Adrenal gland (tissue), 12 donors: Measurements from ENCODE around the gene CBX4. TPM values are rescaled to one million over a fixed set of nuclear protein-coding genes. Genes with fewer than 3 reads are reported as not detected.

Experiments
- DNase-seq, 7 donors: peaks; one replicate each; pipeline ENCODE4 v3.0.0-alpha.2; 2019 to 2020
- H3K27ac ChIP-seq, 5 donors: fragments of 200-600 bp; sonication (generic) in 4 of 5; 1 replicate in 3 of 5; 2 replicates in 2 of 5; pipeline versions ENCODE4 v1.5.1 to v1.8.0; 2016 to 2020; ENCODE audit warnings: mild to moderate bottlenecking in 1 of 5
- H3K27me3 ChIP-seq: fragments of 200-600 bp; 2 replicates; pipeline ENCODE4 v1.8.0; 2021
- H3K36me3 ChIP-seq, 2 donors: fragments of 200-600 bp; replicated peaks in 1 of 2; 1 replicate in 1 of 2; 2 replicates in 1 of 2; pipeline versions ENCODE4 v1.5.1 to v1.8.0; 2018 to 2022
- H3K4me1 ChIP-seq, 2 donors: fragments of 200-600 bp; replicated peaks in 1 of 2; 1 replicate in 1 of 2; 2 replicates in 1 of 2; pipeline versions ENCODE4 v1.5.1 to v1.8.0; 2018 to 2021
- H3K4me3 ChIP-seq, 4 donors: fragments of 200-600 bp; sonication (generic) in 3 of 4; one replicate each; pipeline ENCODE4 v1.5.1; 2016 to 2018
- H3K9me3 ChIP-seq, 3 donors: fragments of 200-600 bp; sonication (generic) in 1 of 3; replicated peaks in 1 of 3; 1 replicate in 2 of 3; 2 replicates in 1 of 3; pipeline versions ENCODE4 v1.5.1 to v1.8.0; 2016 to 2021
- POLR2A ChIP-seq, 2 donors: fragments of 450-650 bp; IDR thresholded peaks; one replicate each; pipeline ENCODE4 v1.6.1; 2017; ENCODE audit warnings: antibody characterized with exemption in 2 of 2, mild to moderate bottlenecking in 2 of 2, moderate library complexity in 1 of 2
- WGBS, 4 donors: extraction: QIAGEN DNeasy Blood & Tissue Kit in 2 of 4; methylation state at CpG; one replicate each; pipeline versions ENCODE4 v1.1.5 to v1.1.7; 2013 to 2017; 5-methylcytosine and 5-hydroxymethylcytosine counted together
- intact Hi-C, 2 donors: fragments of 100-400 bp; cut with DNase I; formaldehyde crosslinking; loops; one replicate each; pipeline versions ENCODE4 v1.14.1 to v1.15.0; 2022 to 2023
- polyA plus RNA-seq, 3 donors: library from polyadenylated mRNA; stranded (reverse); fragments of 200-250 nt in 2 of 3; fragments of 350-450 nt in 1 of 3; fragmentation: Illumina TruSeq in 1 of 3; extraction: RNeasy Lipid Tissue Mini Kit (QIAGEN cat#74804) in 1 of 3; gene quantifications; one replicate each; pipeline ENCODE4 v1.2.3, GENCODE V29; 2013 to 2014
- total RNA-seq, 9 donors: library from RNA; depleted of rRNA in 4 of 9; stranded (reverse); fragments of >200 nt in 4 of 9; fragments of 120-200 nt in 1 of 9; fragmentation: NEBNext Ultra II Directional in 1 of 9; extraction: Animal tissue kit (Norgen Biotek cat#: 25700) in 1 of 9; gene quantifications; one replicate each; pipeline versions ENCODE4 v1.1.0 to v1.2.4, GENCODE V29; 2013 to 2023
- TF ChIP-seq, protein P1 (sequence below), 6 experiments: fragments of 450-650 bp in 4 of 6; fragments of 200-600 bp in 2 of 6; sonication (generic) in 1 of 6; IDR thresholded peaks; 1 replicate in 5 of 6; 2 replicates in 1 of 6; pipeline versions ENCODE4 v1.5.1 to v1.8.0; 2016 to 2021; ENCODE audit warnings: antibody characterized with exemption in 6 of 6, mild to moderate bottlenecking in 2 of 6, moderate library complexity in 1 of 6
- donor health status: healthy with polysubstance abuse.
- donor health status: Bipolar disorder and iron deficiency.
- donor health status: DM: yes; HTN: yes; CAD: no.
- donor health status: DM: no; HTN: no; CAD: no.
- donor health status: DM: no; HTN: no; CAD: no.
- donor health status: DM: yes; HTN: yes; CAD: no.

CBX4 gene
- total and polyA plus RNA-seq, 12 donors, result 5.4 to 39.3 (median 17.0) TPM

DNA sequence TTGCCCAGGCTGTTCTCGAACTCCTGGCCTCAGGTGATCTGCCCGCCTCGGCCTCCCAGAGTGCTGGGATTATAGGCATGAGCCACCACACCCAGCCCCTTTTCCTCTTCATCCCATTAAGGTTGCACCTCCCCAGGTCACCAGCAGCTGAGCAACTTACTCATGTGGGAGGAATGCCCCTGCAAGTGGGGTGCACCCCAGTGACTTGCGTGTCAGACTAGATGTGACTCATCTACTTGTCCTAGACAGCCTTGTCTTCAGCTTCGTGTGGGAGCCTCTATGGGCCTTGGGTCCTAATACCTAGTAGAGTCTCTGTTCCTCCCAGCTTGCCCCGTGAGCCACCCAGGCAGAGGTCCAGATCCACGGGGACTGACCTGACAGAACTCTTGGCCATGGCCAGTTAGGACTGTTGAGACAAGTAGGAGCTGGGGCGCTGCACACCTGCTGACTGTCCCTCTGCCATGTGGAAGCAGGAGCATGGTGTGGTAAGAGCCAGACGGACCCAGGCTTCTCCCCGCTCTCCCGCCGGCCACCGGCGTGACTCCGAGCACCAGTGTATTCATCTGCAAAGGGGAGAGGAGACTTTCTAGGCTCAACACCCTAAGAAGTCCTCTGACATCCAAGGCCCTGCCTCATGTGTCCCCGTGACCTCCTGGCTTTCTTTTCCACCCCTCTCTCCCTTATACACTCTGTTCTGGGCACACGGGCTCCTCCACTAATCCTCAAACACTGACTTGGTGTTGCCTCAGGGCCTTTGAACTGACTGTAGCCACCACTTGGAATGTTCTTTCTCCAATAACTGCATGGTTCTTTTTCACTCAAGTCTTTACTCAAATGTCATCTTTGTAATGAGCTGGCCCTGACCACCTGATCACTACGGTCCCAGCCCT lies 11.6 kb upstream of the CBX4 start:
- Histone ChIP-seq H3K4me1 (peaks cover 0 to 4% of the 10 kb centered on the region in 2 donors), H3K9me3 (no peaks in the 10 kb centered on the region), H3K27me3 (peaks cover 6% of the 10 kb centered on the region), H3K4me3 (no peak overlapping the region), H3K36me3 (no peaks in the 10 kb centered on the region), H3K27ac (no peak overlapping the region)
- TF ChIP-seq POLR2A (IDR thresholded peaks at IDR 0.05), result no peak
- TF ChIP-seq, protein P1, sequence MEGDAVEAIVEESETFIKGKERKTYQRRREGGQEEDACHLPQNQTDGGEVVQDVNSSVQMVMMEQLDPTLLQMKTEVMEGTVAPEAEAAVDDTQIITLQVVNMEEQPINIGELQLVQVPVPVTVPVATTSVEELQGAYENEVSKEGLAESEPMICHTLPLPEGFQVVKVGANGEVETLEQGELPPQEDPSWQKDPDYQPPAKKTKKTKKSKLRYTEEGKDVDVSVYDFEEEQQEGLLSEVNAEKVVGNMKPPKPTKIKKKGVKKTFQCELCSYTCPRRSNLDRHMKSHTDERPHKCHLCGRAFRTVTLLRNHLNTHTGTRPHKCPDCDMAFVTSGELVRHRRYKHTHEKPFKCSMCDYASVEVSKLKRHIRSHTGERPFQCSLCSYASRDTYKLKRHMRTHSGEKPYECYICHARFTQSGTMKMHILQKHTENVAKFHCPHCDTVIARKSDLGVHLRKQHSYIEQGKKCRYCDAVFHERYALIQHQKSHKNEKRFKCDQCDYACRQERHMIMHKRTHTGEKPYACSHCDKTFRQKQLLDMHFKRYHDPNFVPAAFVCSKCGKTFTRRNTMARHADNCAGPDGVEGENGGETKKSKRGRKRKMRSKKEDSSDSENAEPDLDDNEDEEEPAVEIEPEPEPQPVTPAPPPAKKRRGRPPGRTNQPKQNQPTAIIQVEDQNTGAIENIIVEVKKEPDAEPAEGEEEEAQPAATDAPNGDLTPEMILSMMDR (IDR thresholded peaks at IDR 0.05), result no peak
- WGBS, 4 donors, result 89 to 94% (median 91%) methylated on average over 11 to 18 of the region's 18 CpGs
- DNase-seq, result no peak
- intact Hi-C loops, result no loop called here

DNA sequence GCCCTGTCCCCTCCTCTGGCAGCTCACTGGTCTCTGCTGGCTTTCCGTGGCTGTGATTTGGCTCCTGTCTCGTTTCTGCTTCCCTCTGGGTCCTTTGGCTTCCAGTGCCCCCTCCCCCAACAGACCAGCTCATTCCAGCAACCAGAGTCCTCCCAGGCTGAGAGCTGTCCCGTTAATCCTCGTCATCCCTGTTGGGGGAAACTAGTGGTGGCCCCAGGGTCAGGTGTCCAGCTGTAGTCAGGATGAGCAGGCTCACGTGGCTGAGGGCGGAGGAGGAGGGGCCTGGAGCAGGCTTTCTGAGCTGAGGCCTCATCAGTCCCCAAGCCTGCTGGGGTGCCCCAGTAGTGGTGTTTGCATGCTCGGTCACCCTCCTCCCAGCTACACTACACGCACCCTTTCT lies 10.7 kb upstream of the CBX4 start:
- Histone ChIP-seq H3K27me3 (peaks cover under 1% of the 10 kb centered on the region), H3K36me3 (no peaks in the 10 kb centered on the region), H3K4me1 (peaks cover 6% of the 10 kb centered on the region in 2 donors), H3K9me3 (no peaks in the 10 kb centered on the region), H3K27ac (no peak overlapping the region), H3K4me3 (no peak overlapping the region)
- intact Hi-C loops, result loop anchor here (5.0 to 10.0 kb wide), 3 partner anchors 72 to 125 kb away; no protein-coding TSS in a partner anchor
- WGBS, 4 donors, result 69 to 89% (median 83%) methylated on average over 7 to 8 of the region's 8 CpGs
- DNase-seq, result no peak
- no peak for TF ChIP-seq POLR2A (IDR thresholded peaks at IDR 0.05)
- TF ChIP-seq, protein P1 (IDR thresholded peaks at IDR 0.05), result no peak

DNA sequence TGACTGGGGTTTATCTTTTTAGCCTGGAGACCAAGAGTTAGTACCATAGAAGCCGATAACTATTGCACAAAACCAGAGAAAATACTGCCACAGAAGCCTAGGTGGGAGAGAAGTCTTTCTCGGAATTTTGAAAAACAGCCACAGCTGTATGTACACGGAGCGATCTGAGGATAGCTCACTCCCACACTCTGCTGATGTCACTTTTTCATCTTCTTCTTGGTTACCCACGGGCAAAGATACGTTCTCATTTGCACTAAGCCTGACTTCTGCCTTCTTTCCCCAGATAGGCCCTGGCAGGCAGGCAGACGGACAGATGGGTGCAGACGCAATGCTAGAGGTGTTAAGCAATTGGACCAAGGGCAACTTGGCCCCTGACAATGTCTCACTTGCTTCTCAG lies 9.1 kb upstream of the CBX4 start:
- no peak overlapping the region for H3K27ac ChIP-seq
- 87 to 93% (median 89%) methylated on average over 8 of the region's 8 CpGs for WGBS, 4 donors
- H3K4me1 ChIP-seq, result peaks cover 19 to 22% of the 10 kb centered on the region in 2 donors
- no peak overlapping the region for H3K4me3 ChIP-seq
- H3K36me3 ChIP-seq, result no peaks in the 10 kb centered on the region
- intact Hi-C loops, result loop anchor here (5.0 to 10.0 kb wide), 3 partner anchors 74 to 126 kb away; no protein-coding TSS in a partner anchor
- TF ChIP-seq, protein P1 (IDR thresholded peaks at IDR 0.05), result no peak
- no peak for TF ChIP-seq POLR2A (IDR thresholded peaks at IDR 0.05)
- no peaks in the 10 kb centered on the region for H3K9me3 ChIP-seq
- peaks cover under 1% of the 10 kb centered on the region for H3K27me3 ChIP-seq
- no peak for DNase-seq

DNA sequence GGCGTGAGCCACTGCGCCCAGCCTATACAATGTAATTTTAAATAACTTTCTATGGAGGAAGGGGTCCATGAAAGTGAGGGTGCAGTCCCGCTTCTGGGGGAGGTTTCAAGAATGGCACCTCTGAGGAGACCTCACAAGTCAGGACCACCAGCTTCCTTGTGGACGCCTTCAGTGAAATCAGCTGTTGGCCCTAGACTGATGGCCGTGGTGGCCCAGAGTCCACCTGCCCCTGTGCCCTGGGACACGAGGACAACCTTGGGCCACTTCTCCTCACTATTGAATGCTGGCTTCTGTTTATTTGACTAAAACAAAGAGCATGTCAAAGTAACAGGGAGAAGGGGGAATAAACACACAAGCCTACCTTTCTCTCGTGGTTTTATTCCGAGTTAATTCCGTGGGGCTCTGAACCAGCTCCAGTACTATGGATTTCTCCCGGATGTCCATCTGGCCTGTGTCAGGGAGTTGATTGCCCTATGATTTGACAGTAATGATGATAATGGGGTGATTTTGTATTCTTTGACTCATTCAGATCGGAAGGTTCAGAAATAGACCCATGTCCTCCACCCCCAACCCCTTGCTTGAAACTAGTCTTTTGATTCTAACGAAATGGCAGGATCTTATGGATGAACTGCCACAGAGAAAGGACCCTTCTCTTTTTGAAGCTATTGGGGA lies 8.6 kb upstream of the CBX4 start:
- intact Hi-C loops, result loop anchor here (5.0 to 10.0 kb wide), 3 partner anchors 74 to 127 kb away; no protein-coding TSS in a partner anchor
- H3K27me3 ChIP-seq, result peaks cover 6% of the 10 kb centered on the region
- no peaks in the 10 kb centered on the region for H3K36me3 ChIP-seq
- H3K27ac ChIP-seq, result no peak overlapping the region
- 84 to 88% (median 86%) methylated on average over 12 of the region's 12 CpGs for WGBS, 4 donors
- peaks cover 20 to 25% of the 10 kb centered on the region in 2 donors for H3K4me1 ChIP-seq
- H3K4me3 ChIP-seq, result no peak overlapping the region
- TF ChIP-seq POLR2A (IDR thresholded peaks at IDR 0.05), result no peak
- TF ChIP-seq, protein P1 (IDR thresholded peaks at IDR 0.05), result no peak
- no peak for DNase-seq
- no peaks in the 10 kb centered on the region for H3K9me3 ChIP-seq
